H1 (cell line): Measurements from ENCODE around the gene TMEM120B. TPM values are rescaled to one million over a fixed set of nuclear protein-coding genes. Genes with fewer than 3 reads are reported as not detected.
A peak's percentile ranks its signal among the peaks of the same experiment; 100 is the strongest.

Experiments used
- ASH2L ChIP-seq: fragments of 200-600, 300-600 bp; sonication (generic); IDR thresholded peaks from one replicate; pipeline ENCODE4 v1.7.1; 2017; ENCODE audit warnings: low read length
- ATF2 ChIP-seq: IDR thresholded peaks from 2 replicates; pipeline ENCODE4 v1.6.1; 2012; ENCODE audit warnings: low read length, inconsistent platforms
- BCL11A ChIP-seq, 2 experiments: IDR thresholded peaks; one replicate each; pipeline ENCODE4 v1.6.1; 2011; ENCODE audit warnings: low read depth in 2 of 2, low read length in 2 of 2, mild to moderate bottlenecking in 2 of 2
- HDAC6 ChIP-seq: IDR thresholded peaks from one replicate; pipeline ENCODE4 v1.7.1; 2012; ENCODE audit warnings: low read depth, mild to moderate bottlenecking, inconsistent platforms, low read length, moderate library complexity
- KDM1A ChIP-seq: fragments of 200-600, 300-600 bp; sonication (generic); IDR thresholded peaks from 2 replicates; pipeline ENCODE4 v1.7.1; 2016; ENCODE audit warnings: mild to moderate bottlenecking, low read length, borderline replicate concordance
- KDM5A ChIP-seq: fragments of 200-600 bp; IDR thresholded peaks from 2 replicates; pipeline ENCODE4 v1.7.1; 2012; ENCODE audit warnings: mild to moderate bottlenecking, low read length, inconsistent platforms, mixed read lengths
- PHF8 ChIP-seq: fragments of 200-600 bp; sonication (generic); conservative IDR thresholded peaks from 2 replicates; pipeline ENCODE4 v1.7.1; 2012; ENCODE audit warnings: low read depth, mild to moderate bottlenecking, inconsistent platforms, low read length, moderate library complexity
- POLR2A ChIP-seq, 2 experiments: IDR thresholded peaks; 1 replicate in 1 of 2; 2 replicates in 1 of 2; pipeline ENCODE4 v1.6.1; 2011; ENCODE audit warnings: low read depth in 2 of 2, low read length in 2 of 2, mild to moderate bottlenecking in 2 of 2; ENCODE audit errors: control extremely low read depth in 1 of 2
- POLR2AphosphoS5 ChIP-seq: IDR thresholded peaks from 2 replicates; pipeline ENCODE4 v1.6.1; 2011; ENCODE audit warnings: low read depth, low read length
- POU5F1 ChIP-seq: IDR thresholded peaks from 2 replicates; pipeline ENCODE4 v1.6.1; 2011; ENCODE audit warnings: low read depth, mild to moderate bottlenecking, low read length, moderate library complexity
- RAD21 ChIP-seq, 2 experiments: IDR thresholded peaks in 1 of 2; conservative IDR thresholded peaks in 1 of 2; 2 replicates each; pipeline ENCODE4 v1.6.1; 2011; ENCODE audit warnings: low read depth in 2 of 2, low read length in 2 of 2, improper control_type of control experiment in 1 of 2, inconsistent platforms in 1 of 2, mild to moderate bottlenecking in 1 of 2, moderate library complexity in 1 of 2
- RNF2 ChIP-seq: fragments of 200-900, 300-1000 bp; sonication (generic); IDR thresholded peaks from 2 replicates; pipeline ENCODE4 v1.7.1; 2016; ENCODE audit warnings: borderline replicate concordance, low read depth, mild to moderate bottlenecking, antibody characterized with exemption, low read length; ENCODE audit not compliant: poor library complexity, severe bottlenecking; ENCODE audit errors: missing control alignments
- SIN3A ChIP-seq, 2 experiments: IDR thresholded peaks in 1 of 2; conservative IDR thresholded peaks in 1 of 2; 2 replicates each; pipeline ENCODE4 v1.6.1; 2011 to 2012; ENCODE audit warnings: low read length in 2 of 2, improper control_type of control experiment in 1 of 2, low read depth in 1 of 2, mild to moderate bottlenecking in 1 of 2
- SIRT6 ChIP-seq: IDR thresholded peaks from one replicate; pipeline ENCODE4 v1.7.1; 2012; ENCODE audit warnings: low read length, inconsistent platforms
- TAF1 ChIP-seq: IDR thresholded peaks from 2 replicates; pipeline ENCODE4 v1.6.1; 2011; ENCODE audit warnings: mild to moderate bottlenecking, low read depth, low read length
- polyA plus RNA-seq, 7 experiments: library from polyadenylated mRNA; depleted of rRNA in 3 of 7; stranded (reverse) in 5 of 7; unstranded in 2 of 7; fragments of >200 nt in 5 of 7; fragments of 200-250 nt in 2 of 7; gene quantifications; 1 replicate in 5 of 7; 2 replicates in 1 of 7; 4 replicates in 1 of 7; pipeline versions ENCODE4 v1.2.1 to v1.2.3, GENCODE V29; 2011 to 2013; ENCODE audit warnings: missing spikeins in 2 of 7, mixed read lengths in 2 of 7
- total RNA-seq: library from RNA; stranded (reverse); fragmentation: NEBNext Ultra II Directional; extraction: Animal tissue kit (Norgen Biotek cat#: 25700); gene quantifications from 2 replicates; pipeline ENCODE4 v1.2.1, GENCODE V29; 2021
- TF ChIP-seq, protein P1 (sequence below): IDR thresholded peaks from 2 replicates; pipeline ENCODE4 v1.6.1; 2011; ENCODE audit warnings: low read length, improper control_type of control experiment

TMEM120B gene
- total and polyA plus RNA-seq, 2 of the 8 experiments (the other 6 are each of a cell fraction or from before 2014, with no cell fraction given), result 22.0 to 29.1 TPM

- TF ChIP-seq RNF2, result no peak
- no peak for TF ChIP-seq KDM1A
- no peak; the same call in none of the 2 replicates for TF ChIP-seq POLR2AphosphoS5
- TF ChIP-seq ATF2, result no peak
- 0 out of 2 replicates have a peak, but pooled peaks have one; percentile 28 for TF ChIP-seq TAF1
- no peak for TF ChIP-seq KDM5A
- 0 out of 4 replicates have a peak, but pooled peaks of 1 of the 2 experiments have one; percentile 37 for TF ChIP-seq SIN3A (conservative IDR thresholded peaks at IDR 0.05 in 1 of 2, IDR thresholded peaks at IDR 0.05 in 1 of 2; ENCODE audit: low read depth in 1 of 2, low read length in 2 of 2)
- TF ChIP-seq HDAC6, result no peak
- peak in 1 of 2 experiments; percentile 37; a peak in 1 of 3 replicates for TF ChIP-seq POLR2A (IDR thresholded peaks at IDR 0.05; ENCODE audit: control extremely low read depth in 1 of 2, low read depth in 2 of 2, low read length in 2 of 2)
- peak; percentile 21 for TF ChIP-seq ASH2L
- TF ChIP-seq BCL11A (IDR thresholded peaks at IDR 0.05; ENCODE audit: low read depth in 2 of 2, low read length in 2 of 2), result no peak
- TF ChIP-seq RAD21 (IDR thresholded peaks at IDR 0.05 in 1 of 2, conservative IDR thresholded peaks at IDR 0.05 in 1 of 2; ENCODE audit: low read depth in 2 of 2, low read length in 2 of 2), result peak in 1 of 2 experiments; percentile 26; a peak in 1 of 4 replicates
- TF ChIP-seq POU5F1, result no peak
- TF ChIP-seq PHF8, result no peak
- TF ChIP-seq, protein P1, sequence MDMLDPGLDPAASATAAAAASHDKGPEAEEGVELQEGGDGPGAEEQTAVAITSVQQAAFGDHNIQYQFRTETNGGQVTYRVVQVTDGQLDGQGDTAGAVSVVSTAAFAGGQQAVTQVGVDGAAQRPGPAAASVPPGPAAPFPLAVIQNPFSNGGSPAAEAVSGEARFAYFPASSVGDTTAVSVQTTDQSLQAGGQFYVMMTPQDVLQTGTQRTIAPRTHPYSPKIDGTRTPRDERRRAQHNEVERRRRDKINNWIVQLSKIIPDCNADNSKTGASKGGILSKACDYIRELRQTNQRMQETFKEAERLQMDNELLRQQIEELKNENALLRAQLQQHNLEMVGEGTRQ, result no peak
- no peak for TF ChIP-seq SIRT6
These were observed 84.6 kb downstream of the TMEM120B start (continued) for GRCh38 chr12:121796855-121797751.
